Stimulated activated CD4-positive, alpha-beta T cell treated with anti-CD3 and anti-CD28 coated beads, Interleukin-12 subunit alpha, Interleukin-12 subunit beta, amount 100 ng/mL, for 4 hours (primary cell): ENCODE results near the gene MAP3K13.
A peak's percentile ranks its signal among the peaks of the same experiment; 100 is the strongest.
"Not testable (repeated sequence)": the region's sequence is repeated elsewhere in the genome, so short reads cannot be mapped to it uniquely, and the experiment has no call there.

Experiments used
- DNase-seq: peaks from one replicate; pipeline ENCODE4 v3.0.0-alpha.2; 2020

MAP3K13 gene

GRCh38 chr3:185460719-185461350, 97.9 kb downstream of the MAP3K13 start:
- DNase-seq, result no peak

- DNase-seq, result no peak
Observed at GRCh38 chr3:185465471-185465870, 102.5 kb downstream of the MAP3K13 start.

GRCh38 chr3:185466123-185466522, 103.2 kb downstream of the MAP3K13 start:
- not testable (repeated sequence) for DNase-seq

GRCh38 chr3:185469542-185469941, 106.6 kb downstream of the MAP3K13 start:
- no peak for DNase-seq

- DNase-seq, result no peak
Observed at GRCh38 chr3:185470323-185470722, 107.4 kb downstream of the MAP3K13 start.

GRCh38 chr3:185473290-185473815, 110.4 kb downstream of the MAP3K13 start:
- no peak for DNase-seq

- DNase-seq, result not testable (repeated sequence)
Observed at GRCh38 chr3:185474922-185475321, 112.0 kb downstream of the MAP3K13 start.

GRCh38 chr3:185477316-185477715, 114.4 kb downstream of the MAP3K13 start:
- no peak for DNase-seq

- DNase-seq, result no peak
Observed at GRCh38 chr3:185479373-185479945, 116.5 kb downstream of the MAP3K13 start.

- no peak for DNase-seq
Observed at GRCh38 chr3:185484296-185484695, 121.4 kb downstream of the MAP3K13 start.

GRCh38 chr3:185486394-185486793, 123.5 kb downstream of the MAP3K13 start:
- DNase-seq, result no peak

- DNase-seq, result no peak
Observed at GRCh38 chr3:185488465-185488864, 125.5 kb downstream of the MAP3K13 start.

GRCh38 chr3:185489462-185489861, 126.5 kb downstream of the MAP3K13 start:
- no peak for DNase-seq

GRCh38 chr3:185490241-185490640, 127.3 kb downstream of the MAP3K13 start:
- DNase-seq, result no peak

GRCh38 chr3:185498503-185499396, 135.8 kb downstream of the MAP3K13 start, which contains the start of gene TMEM41A:
TSS of gene TMEM41A (minus strand) at chr3:185499035. CDS start at chr3:185498961, 74 bp downstream.
- peak; percentile 91 for DNase-seq

GRCh38 chr3:185502987-185503386, 140.1 kb downstream of the MAP3K13 start:
- no peak for DNase-seq

GRCh38 chr3:185503521-185503920, 140.6 kb downstream of the MAP3K13 start:
- DNase-seq, result no peak

GRCh38 chr3:185504636-185505035, 141.7 kb downstream of the MAP3K13 start:
- DNase-seq, result no peak

- no peak for DNase-seq
Observed at GRCh38 chr3:185507883-185508282, 144.9 kb downstream of the MAP3K13 start.

- DNase-seq, result no peak
Observed at GRCh38 chr3:185508335-185508991, 145.5 kb downstream of the MAP3K13 start.

GRCh38 chr3:185511711-185512110, 148.8 kb downstream of the MAP3K13 start:
- no peak for DNase-seq

GRCh38 chr3:185517387-185518130, 154.6 kb downstream of the MAP3K13 start:
- no peak for DNase-seq
